H1 (cell line): ENCODE results near the gene RELL2. TPM values are rescaled to one million over a fixed set of nuclear protein-coding genes. Genes with fewer than 3 reads are reported as not detected.

Experiments used
- CTCF ChIA-PET: fragments of 300-600 bp; sonication (Branson Sonifier 250); formaldehyde crosslinking; loops from one replicate; lab custom pipeline; 2021; ENCODE audit not compliant: partially characterized antibody; lab: Charles Lee
- POLR2A ChIA-PET: fragments of 300-600 bp; sonication (Branson Sonifier 250); formaldehyde crosslinking; loops from one replicate; lab custom pipeline; 2021; ENCODE audit warnings: inconsistent platforms; ENCODE audit not compliant: partially characterized antibody; lab: Charles Lee
- DNase-seq, 2 experiments: peaks; one replicate each; pipeline versions ENCODE4 v3.0.0 to v3.0.0-alpha.2; 2010 to 2022; ENCODE audit warnings: low spot score in 2 of 2, low read depth in 1 of 2, mixed read lengths in 1 of 2
- FAIRE-seq: peaks from 2 replicates; lab custom pipeline; 2011; peaks lifted over from hg19 to GRCh38; lab: Jason Lieb, UNC
- H2AFZ ChIP-seq: 2 replicates; pipeline ENCODE4 v1.8.1; 2012; ENCODE audit warnings: low read length, inconsistent platforms
- H2AK5ac ChIP-seq: 2 replicates; pipeline ENCODE4 v1.6.1; 2013; ENCODE audit warnings: low read depth, low read length
- H2BK120ac ChIP-seq: replicated peaks from 2 replicates; pipeline ENCODE3; 2013; ENCODE audit warnings: low read depth, low read length, inconsistent platforms
- H2BK12ac ChIP-seq: 2 replicates; pipeline ENCODE4 v1.6.1; 2013; ENCODE audit warnings: low read depth, low read length
- H2BK15ac ChIP-seq: 2 replicates; pipeline ENCODE4 v1.6.1; 2013; ENCODE audit warnings: low read length
- H2BK20ac ChIP-seq: 2 replicates; pipeline ENCODE4 v1.6.1; 2013; ENCODE audit warnings: low read length
- H2BK5ac ChIP-seq: 2 replicates; pipeline ENCODE4 v1.6.1; 2013; ENCODE audit warnings: low read depth, low read length
- H3K14ac ChIP-seq: 2 replicates; pipeline ENCODE4 v1.6.1; 2013; ENCODE audit warnings: inconsistent platforms; ENCODE audit not compliant: insufficient read length
- H3K18ac ChIP-seq: 2 replicates; pipeline ENCODE4 v1.6.1; 2013; ENCODE audit warnings: low read length; ENCODE audit errors: extremely low read depth
- H3K23ac ChIP-seq: 2 replicates; pipeline ENCODE4 v1.6.1; 2013; ENCODE audit warnings: inconsistent platforms; ENCODE audit not compliant: insufficient read length
- H3K23me2 ChIP-seq: 2 replicates; pipeline ENCODE4 v1.6.1; 2013; ENCODE audit warnings: low read depth, low read length
- H3K27ac ChIP-seq: 2 replicates; pipeline ENCODE4 v1.6.1; 2011; ENCODE audit warnings: low read depth, low read length, inconsistent platforms
- H3K27me3 ChIP-seq, 4 experiments: replicated peaks in 1 of 4; 1 replicate in 1 of 4; 2 replicates in 3 of 4; pipeline versions ENCODE4 v1.6.1 to v1.8.1; 2011 to 2013; ENCODE audit warnings: low read length in 3 of 4, mild to moderate bottlenecking in 3 of 4, inconsistent platforms in 2 of 4, mixed read lengths in 2 of 4, moderate library complexity in 1 of 4; ENCODE audit not compliant: control insufficient read depth in 3 of 4, insufficient read depth in 3 of 4; ENCODE audit errors: extremely low read depth in 1 of 4
- H3K36me3 ChIP-seq, 4 experiments: 2 replicates each; pipeline versions ENCODE4 v1.6.1 to v1.8.1; 2011 to 2013; ENCODE audit warnings: mild to moderate bottlenecking in 4 of 4, low read length in 3 of 4, moderate library complexity in 2 of 4, control low read depth in 1 of 4, inconsistent platforms in 1 of 4; ENCODE audit not compliant: insufficient read depth in 4 of 4, control insufficient read depth in 2 of 4
- H3K4ac ChIP-seq: replicated peaks from 2 replicates; pipeline ENCODE3; 2013; ENCODE audit warnings: low read length, low read depth, mixed read lengths, inconsistent platforms; ENCODE audit not compliant: insufficient read length
- H3K4me1 ChIP-seq, 4 experiments: replicated peaks in 1 of 4; 1 replicate in 1 of 4; 2 replicates in 3 of 4; pipeline versions ENCODE4 v1.6.1 to v1.8.1; 2011 to 2013; ENCODE audit warnings: low read length in 3 of 4, inconsistent platforms in 2 of 4, mixed read lengths in 1 of 4; ENCODE audit not compliant: insufficient read depth in 4 of 4, control insufficient read depth in 3 of 4
- H3K4me2 ChIP-seq, 2 experiments: 2 replicates each; pipeline versions ENCODE4 v1.6.1 to v1.8.1; 2011 to 2013; ENCODE audit warnings: low read depth in 2 of 2, low read length in 2 of 2, control low read depth in 1 of 2, inconsistent platforms in 1 of 2, mild to moderate bottlenecking in 1 of 2; ENCODE audit not compliant: insufficient read depth in 1 of 2
- H3K4me3 ChIP-seq, 4 experiments: fragments of 200-600, 300-600 bp in 1 of 4; sonication (generic), shearing (Covaris generic), sonication (Bioruptor Twin) in 1 of 4; 2 replicates each; pipeline versions ENCODE4 v1.5.1 to v1.8.1; 2011 to 2016; ENCODE audit warnings: low read length in 4 of 4, low read depth in 3 of 4, control low read depth in 2 of 4, inconsistent platforms in 2 of 4, mild to moderate bottlenecking in 2 of 4, mixed read lengths in 1 of 4, moderate library complexity in 1 of 4; ENCODE audit not compliant: insufficient read depth in 2 of 4; ENCODE audit errors: extremely low read depth in 1 of 4
- H3K56ac ChIP-seq: replicated peaks from 2 replicates; pipeline ENCODE3; 2013; ENCODE audit warnings: low read depth, mild to moderate bottlenecking, mixed read lengths, low read length, inconsistent platforms; ENCODE audit not compliant: insufficient read length
- H3K79me1 ChIP-seq: 2 replicates; pipeline ENCODE4 v1.6.1; 2013; ENCODE audit warnings: low read depth, low read length, control low read depth
- H3K79me2 ChIP-seq, 2 experiments: 2 replicates each; pipeline versions ENCODE4 v1.6.1 to v1.8.1; 2012 to 2013; ENCODE audit warnings: low read length in 2 of 2, mild to moderate bottlenecking in 2 of 2, inconsistent platforms in 1 of 2; ENCODE audit not compliant: insufficient read depth in 2 of 2, control insufficient read depth in 1 of 2
- H3K9ac ChIP-seq, 4 experiments: replicated peaks in 1 of 4; 1 replicate in 1 of 4; 2 replicates in 3 of 4; pipeline versions ENCODE4 v1.6.1 to v1.8.1; 2011 to 2013; ENCODE audit warnings: low read depth in 3 of 4, low read length in 3 of 4, control low read depth in 2 of 4, mild to moderate bottlenecking in 2 of 4, moderate library complexity in 2 of 4, inconsistent platforms in 1 of 4; ENCODE audit errors: extremely low read depth in 1 of 4
- H3K9me3 ChIP-seq, 2 experiments: 2 replicates each; pipeline versions ENCODE4 v1.6.1 to v1.8.1; 2012 to 2013; ENCODE audit warnings: mild to moderate bottlenecking in 2 of 2, moderate library complexity in 2 of 2, control low read depth in 1 of 2, inconsistent platforms in 1 of 2, low read depth in 1 of 2, low read length in 1 of 2, mixed read lengths in 1 of 2; ENCODE audit not compliant: insufficient read depth in 2 of 2
- H4K20me1 ChIP-seq, 2 experiments: replicated peaks in 1 of 2; 2 replicates each; pipeline versions ENCODE3 to v1.8.1; 2011 to 2013; ENCODE audit warnings: inconsistent platforms in 2 of 2, low read length in 2 of 2, mild to moderate bottlenecking in 1 of 2; ENCODE audit not compliant: insufficient read depth in 2 of 2, control insufficient read depth in 1 of 2
- H4K5ac ChIP-seq: 2 replicates; pipeline ENCODE4 v1.6.1; 2013; ENCODE audit warnings: low read length, low read depth, mixed read lengths, inconsistent platforms; ENCODE audit not compliant: insufficient read length
- H4K8ac ChIP-seq: 2 replicates; pipeline ENCODE4 v1.8.0; 2013; ENCODE audit warnings: mild to moderate bottlenecking, moderate library complexity, low read length, inconsistent platforms; ENCODE audit not compliant: insufficient read depth; ENCODE audit errors: extremely low read depth
- H4K91ac ChIP-seq: replicated peaks from 2 replicates; pipeline ENCODE3; 2013; ENCODE audit warnings: low read length, mixed read lengths, inconsistent platforms; ENCODE audit not compliant: insufficient read length
- KDM1A ChIP-seq: fragments of 200-600, 300-600 bp; sonication (generic); IDR thresholded peaks from 2 replicates; pipeline ENCODE4 v1.7.1; 2016; ENCODE audit warnings: mild to moderate bottlenecking, low read length, borderline replicate concordance
- WGBS, 2 experiments: shearing (Covaris generic) in 1 of 2; methylation state at CpG; one replicate each; pipeline versions ENCODE4 v1.1.6 to v1.1.7; 2013 to 2015; ENCODE audit warnings: low lambda C conversion rate in 2 of 2, mixed read lengths in 2 of 2, inconsistent platforms in 1 of 2, low coverage in 1 of 2, missing lambda C conversion rate in 1 of 2; ENCODE audit not compliant: insufficient replicate concordance in 2 of 2, insufficient coverage in 1 of 2, insufficient read length in 1 of 2; ENCODE audit errors: extremely low coverage in 1 of 2, missing lambda C conversion rate in 1 of 2; 5-methylcytosine and 5-hydroxymethylcytosine counted together
- polyA plus RNA-seq, 7 experiments: library from polyadenylated mRNA; depleted of rRNA in 3 of 7; stranded (reverse) in 5 of 7; unstranded in 2 of 7; fragments of >200 nt in 5 of 7; fragments of 200-250 nt in 2 of 7; gene quantifications; 1 replicate in 5 of 7; 2 replicates in 1 of 7; 4 replicates in 1 of 7; pipeline versions ENCODE4 v1.2.1 to v1.2.3, GENCODE V29; 2011 to 2013; ENCODE audit warnings: missing spikeins in 2 of 7, mixed read lengths in 2 of 7
- total RNA-seq: library from RNA; stranded (reverse); fragmentation: NEBNext Ultra II Directional; extraction: Animal tissue kit (Norgen Biotek cat#: 25700); gene quantifications from 2 replicates; pipeline ENCODE4 v1.2.1, GENCODE V29; 2021

The RELL2 gene
- total and polyA plus RNA-seq, 2 of the 8 experiments (the other 6 are each of a cell fraction or from before 2014, with no cell fraction given), result 18.6 to 23.7 TPM

GRCh38 chr5:141657404-141657803 is 20.6 kb downstream of the RELL2 start:
- Histone ChIP-seq H2BK5ac (no peak overlapping the region), H3K4me1 (no peaks in the 10 kb centered on the region; a peak in 2 of 7 replicates), H3K4me3 (no peak overlapping the region), H3K79me1 (no peaks in the 10 kb centered on the region), H3K23ac (no peak overlapping the region), H2BK20ac (no peak overlapping the region), H3K56ac (no peak overlapping the region), H2BK15ac (no peak overlapping the region), H3K27me3 (no peaks in the 10 kb centered on the region), H2AFZ (no peak overlapping the region), H4K91ac (no peak overlapping the region), H4K20me1 (peaks cover 3% of the 10 kb centered on the region in 2 experiments), H3K9ac (no peak overlapping the region), H3K4me2 (no peak overlapping the region), H3K18ac (no peak overlapping the region), H3K9me3 (no peaks in the 10 kb centered on the region), H4K5ac (no peak overlapping the region), H3K23me2 (no peaks in the 10 kb centered on the region; the same call in 1 of the 2 replicates), H4K8ac (no peak overlapping the region), H3K27ac (no peak overlapping the region), H3K36me3 (peaks cover 2 to 23% (median 19%) of the 10 kb centered on the region in 4 experiments; a peak in 6 of 8 replicates), H2AK5ac (no peak overlapping the region), H3K79me2 (no peaks in the 10 kb centered on the region), H2BK120ac (no peak overlapping the region), H2BK12ac (no peak overlapping the region), H3K14ac (no peak overlapping the region), H3K4ac (no peak overlapping the region)
- ChIA-PET CTCF (interaction anchor here (0.7 to 4.2 kb wide), 8 partner anchors 8 to 294 kb away, joined by 3 to 12 read pairs (median 4); no protein-coding TSS in a partner anchor), POLR2A (interaction anchor here (0.6 to 2.8 kb wide), 6 partner anchors 9 to 1027 kb away, joined by 3 to 8 read pairs (median 5); partner anchors contain the start of genes DIAPH1, HDAC3 and RELL2)
- FAIRE-seq (no peak), DNase-seq (no peak)
- 90% methylated on average over 1 of the region's 1 CpG; no CpG with 5 or more reads in 1 of the 2 experiments for WGBS, 2 experiments
- no peak for TF ChIP-seq KDM1A
